Calu3 (cell line): ENCODE results near the gene KCTD3. TPM values are rescaled to one million over a fixed set of nuclear protein-coding genes. Genes with fewer than 3 reads are reported as not detected.

Source experiments
- BruUV-seq: library from RNA; stranded (reverse); fragments of 400-500 nt; replicated peaks from 2 replicates; lab custom pipeline; 2021; lab: Mats Ljungman, UMichigan
- CTCF ChIA-PET: fragments of 300-600 bp; sonication (Branson Sonifier 250); formaldehyde crosslinking; loops from one replicate; lab custom pipeline; 2022; ENCODE audit warnings: antibody characterized with exemption; lab: Charles Lee
- DNase-seq: peaks from one replicate; pipeline ENCODE4 v3.0.0; 2022
- H3K27ac Mint-ChIP-seq: one replicate; pipeline ENCODE4 v1.8.0; 2022; ENCODE audit warnings: mixed read lengths; ENCODE audit not compliant: unreplicated experiment
- H3K27me3 Mint-ChIP-seq: one replicate; pipeline ENCODE4 v1.8.0; 2022; ENCODE audit warnings: mixed read lengths; ENCODE audit not compliant: unreplicated experiment
- H3K36me3 Mint-ChIP-seq: one replicate; pipeline ENCODE4 v1.8.0; 2022; ENCODE audit warnings: mild to moderate bottlenecking, moderate library complexity, mixed read lengths; ENCODE audit not compliant: insufficient read depth, unreplicated experiment
- H3K4me1 Mint-ChIP-seq: one replicate; pipeline ENCODE4 v1.8.0; 2022; ENCODE audit warnings: mild to moderate bottlenecking, low read depth, mixed read lengths; ENCODE audit not compliant: unreplicated experiment
- H3K4me3 Mint-ChIP-seq: one replicate; pipeline ENCODE4 v1.8.0; 2022; ENCODE audit warnings: mild to moderate bottlenecking, low read depth, moderate library complexity, mixed read lengths; ENCODE audit not compliant: unreplicated experiment
- H3K9me3 Mint-ChIP-seq: one replicate; pipeline ENCODE4 v1.8.0; 2022; ENCODE audit warnings: low read depth, mixed read lengths; ENCODE audit not compliant: unreplicated experiment
- CTCF ChIP-seq: fragments of 200-600 bp; IDR thresholded peaks from one replicate; pipeline ENCODE4 v1.8.0; 2022; ENCODE audit warnings: antibody characterized with exemption; ENCODE audit not compliant: unreplicated experiment
- intact Hi-C: fragments of 100-400 bp; cut with micrococcal nuclease; formaldehyde crosslinking; loops from one replicate; pipeline ENCODE4 v1.10.0; 2022; ENCODE audit not compliant: unreplicated experiment
- total RNA-seq: library from RNA; stranded (reverse); gene quantifications from 2 replicates; pipeline ENCODE4 v1.2.3, GENCODE V29; 2022

KCTD3 gene
- total RNA-seq, 1 experiment from 2014 or later: 48.8 TPM

GRCh38 chr1:215607412-215607811, 40.3 kb downstream of the KCTD3 start:
- peaks cover 14% of the 10 kb centered on the region for H3K36me3 Mint-ChIP-seq
- CTCF ChIA-PET: no interaction called here
- no peak for DNase-seq
- no peak overlapping the region for H3K27ac Mint-ChIP-seq
- H3K4me3 Mint-ChIP-seq: no peak overlapping the region
- H3K4me1 Mint-ChIP-seq: peaks cover 22% of the 10 kb centered on the region
- TF ChIP-seq CTCF: no peak
- intact Hi-C loops: loop anchor here (2.0 to 5.0 kb wide), 2 partner anchors 39 to 65 kb away; no protein-coding TSS in a partner anchor
- no TSS peak for BruUV-seq
- H3K27me3 Mint-ChIP-seq: no peaks in the 10 kb centered on the region
- H3K9me3 Mint-ChIP-seq: no peaks in the 10 kb centered on the region

GRCh38 chr1:215608646-215609045, 41.5 kb downstream of the KCTD3 start:
- BruUV-seq: no TSS peak
- CTCF ChIA-PET: no interaction called here
- Mint-ChIP-seq H3K4me1 (peaks cover 22% of the 10 kb centered on the region), H3K4me3 (no peak overlapping the region), H3K36me3 (peaks cover 25% of the 10 kb centered on the region), H3K27ac (peak overlapping the region; percentile 9), H3K9me3 (peaks cover 4% of the 10 kb centered on the region), H3K27me3 (no peaks in the 10 kb centered on the region)
- TF ChIP-seq CTCF: no peak
- DNase-seq: no peak
- intact Hi-C loops: loop anchor here (5.0 kb wide), 1 partner anchor 66 kb away; no protein-coding TSS in a partner anchor

- Mint-ChIP-seq H3K36me3 (peaks cover 28% of the 10 kb centered on the region), H3K4me3 (no peak overlapping the region), H3K27ac (no peak overlapping the region), H3K4me1 (peaks cover 9% of the 10 kb centered on the region), H3K27me3 (no peaks in the 10 kb centered on the region), H3K9me3 (peaks cover 4% of the 10 kb centered on the region)
- intact Hi-C loops: no loop called here
- BruUV-seq: no TSS peak
- DNase-seq: no peak
- no peak for TF ChIP-seq CTCF
- CTCF ChIA-PET: interaction anchor here (0.8 kb wide), 1 partner anchor 15 kb away, joined by 3 read pairs; no protein-coding TSS in a partner anchor
Measured at GRCh38 chr1:215612391-215612790, 45.3 kb downstream of the KCTD3 start.

DNA sequence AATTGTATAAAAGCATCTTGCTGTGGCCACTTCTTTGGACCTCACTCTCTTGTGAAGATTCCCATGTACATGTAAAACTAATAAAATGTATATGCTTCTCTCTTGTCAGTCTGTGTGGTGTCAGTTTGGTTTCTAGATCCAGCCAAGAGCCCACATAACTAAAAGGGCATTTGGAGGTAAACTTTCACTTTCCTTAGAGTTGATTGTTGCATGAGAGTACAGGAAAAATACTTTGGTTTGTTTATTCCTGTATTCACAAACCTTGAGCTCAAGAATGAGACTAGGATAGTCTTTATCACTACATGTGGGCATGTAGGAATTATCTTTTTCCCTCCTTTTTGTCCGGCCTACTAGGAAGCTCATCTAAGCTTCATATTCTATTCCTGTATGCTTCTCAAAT, 50.9 kb downstream of the KCTD3 start:
- DNase-seq: no peak
- H3K27ac Mint-ChIP-seq: no peak overlapping the region
- H3K9me3 Mint-ChIP-seq: peaks cover 4% of the 10 kb centered on the region
- H3K4me1 Mint-ChIP-seq: no peaks in the 10 kb centered on the region
- H3K4me3 Mint-ChIP-seq: no peak overlapping the region
- H3K36me3 Mint-ChIP-seq: peaks cover 25% of the 10 kb centered on the region
- CTCF ChIA-PET: interaction anchor here (0.6 kb wide), 1 partner anchor 15 kb away, joined by 3 read pairs; no protein-coding TSS in a partner anchor
- intact Hi-C loops: no loop called here
- no peak for TF ChIP-seq CTCF
- H3K27me3 Mint-ChIP-seq: no peaks in the 10 kb centered on the region
- BruUV-seq: no TSS peak
